ENCODE measurements around the gene TOR1B.
A peak's percentile ranks its signal among the peaks of the same experiment; 100 is the strongest.

The TOR1B gene

DNA sequence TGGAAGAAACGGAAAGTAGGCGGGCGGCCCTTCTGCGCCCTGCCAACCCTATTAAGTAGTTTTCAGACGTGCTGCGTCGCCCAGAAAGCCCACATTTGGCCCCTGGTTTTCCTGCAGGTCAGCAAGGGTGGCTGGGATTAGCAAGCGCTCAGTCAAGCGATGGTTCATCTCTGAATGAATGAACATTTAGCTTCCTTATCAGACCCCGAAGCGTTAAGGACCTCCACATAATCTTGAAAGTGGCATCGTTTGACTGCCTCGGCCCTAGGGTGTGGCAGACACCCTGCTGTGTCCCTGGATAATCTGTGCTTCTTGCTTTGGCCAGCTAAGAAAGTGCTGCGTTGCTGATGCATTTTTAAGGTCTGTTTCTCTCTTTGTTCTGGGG, 684 bp downstream of the TOR1B start:
- Histone ChIP-seq H3F3A (ENCODE audit: insufficient read depth) (no peaks in the 10 kb centered on the region), H3K79me2 (ENCODE audit: insufficient read depth, low read length) (peaks cover 11% of the 10 kb centered on the region), H3K27me3 (ENCODE audit: low read length) (no peaks in the 10 kb centered on the region), H3K4me2 (ENCODE audit: low read depth, low read length, poor library complexity, severe bottlenecking) (peak overlapping the region; percentile 86), H3K9me2 (replicated peaks; ENCODE audit: insufficient read depth, low read length) (no peaks in the 10 kb centered on the region), H4K20me1 (ENCODE audit: low read depth, low read length) (no peaks in the 10 kb centered on the region), H3K9me3 (ENCODE audit: insufficient read depth, low read length) (no peaks in the 10 kb centered on the region), H3K4me3 (ENCODE audit: insufficient read depth, low read length, poor library complexity, severe bottlenecking) (peak overlapping the region; percentile 70), H2AFZ (ENCODE audit: low read depth, low read length, severe bottlenecking) (peak overlapping the region; percentile 78), H3K36me3 (ENCODE audit: low read length) (no peaks in the 10 kb centered on the region), H3K9ac (ENCODE audit: low read length) (peak overlapping the region; percentile 77), H3K27ac (ENCODE audit: low read depth, low read length) (no peak overlapping the region)
- TF ChIP-seq, protein P1, sequence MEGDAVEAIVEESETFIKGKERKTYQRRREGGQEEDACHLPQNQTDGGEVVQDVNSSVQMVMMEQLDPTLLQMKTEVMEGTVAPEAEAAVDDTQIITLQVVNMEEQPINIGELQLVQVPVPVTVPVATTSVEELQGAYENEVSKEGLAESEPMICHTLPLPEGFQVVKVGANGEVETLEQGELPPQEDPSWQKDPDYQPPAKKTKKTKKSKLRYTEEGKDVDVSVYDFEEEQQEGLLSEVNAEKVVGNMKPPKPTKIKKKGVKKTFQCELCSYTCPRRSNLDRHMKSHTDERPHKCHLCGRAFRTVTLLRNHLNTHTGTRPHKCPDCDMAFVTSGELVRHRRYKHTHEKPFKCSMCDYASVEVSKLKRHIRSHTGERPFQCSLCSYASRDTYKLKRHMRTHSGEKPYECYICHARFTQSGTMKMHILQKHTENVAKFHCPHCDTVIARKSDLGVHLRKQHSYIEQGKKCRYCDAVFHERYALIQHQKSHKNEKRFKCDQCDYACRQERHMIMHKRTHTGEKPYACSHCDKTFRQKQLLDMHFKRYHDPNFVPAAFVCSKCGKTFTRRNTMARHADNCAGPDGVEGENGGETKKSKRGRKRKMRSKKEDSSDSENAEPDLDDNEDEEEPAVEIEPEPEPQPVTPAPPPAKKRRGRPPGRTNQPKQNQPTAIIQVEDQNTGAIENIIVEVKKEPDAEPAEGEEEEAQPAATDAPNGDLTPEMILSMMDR (IDR thresholded peaks at IDR 0.05; ENCODE audit: insufficient read depth, low read length, poor library complexity, severe bottlenecking): no peak
- TF ChIP-seq EZH2phosphoT487 (conservative IDR thresholded peaks at IDR 0.05; ENCODE audit: low read length): no peak

DNA sequence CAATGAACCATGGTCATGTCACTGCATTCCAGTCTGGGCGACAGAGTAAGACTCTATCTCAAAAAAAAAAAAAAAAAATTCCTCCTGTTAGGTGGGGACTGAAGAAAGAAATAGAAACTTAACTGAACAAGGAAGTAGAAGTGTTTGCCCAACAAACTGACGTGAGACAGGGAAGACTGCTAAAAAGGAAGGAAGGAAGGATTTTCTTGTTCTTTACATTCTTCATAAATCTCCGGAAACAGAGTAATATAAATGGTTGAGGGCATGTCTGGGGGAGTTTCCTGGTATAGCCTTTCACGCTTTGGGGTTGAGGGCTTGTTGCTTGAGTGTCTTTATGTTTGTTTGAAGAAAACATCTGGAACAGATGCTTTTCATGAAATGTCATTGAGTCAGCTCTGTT, 3.1 kb downstream of the TOR1B start:
- Histone ChIP-seq H3K27ac (ENCODE audit: low read depth, low read length) (no peak overlapping the region), H3K9ac (ENCODE audit: low read length) (no peak overlapping the region), H3K79me2 (ENCODE audit: insufficient read depth, low read length) (peaks cover 11% of the 10 kb centered on the region), H3K9me3 (ENCODE audit: insufficient read depth, low read length) (no peaks in the 10 kb centered on the region), H3K4me2 (ENCODE audit: low read depth, low read length, poor library complexity, severe bottlenecking) (no peak overlapping the region), H4K20me1 (ENCODE audit: low read depth, low read length) (no peaks in the 10 kb centered on the region), H3F3A (ENCODE audit: insufficient read depth) (no peaks in the 10 kb centered on the region; the same call in 1 of the 2 replicates), H3K9me2 (replicated peaks; ENCODE audit: insufficient read depth, low read length) (no peaks in the 10 kb centered on the region), H3K4me3 (ENCODE audit: insufficient read depth, low read length, poor library complexity, severe bottlenecking) (no peak overlapping the region), H2AFZ (ENCODE audit: low read depth, low read length, severe bottlenecking) (no peak overlapping the region), H3K36me3 (ENCODE audit: low read length) (no peaks in the 10 kb centered on the region), H3K27me3 (ENCODE audit: low read length) (no peaks in the 10 kb centered on the region)
- TF ChIP-seq, protein P1 (IDR thresholded peaks at IDR 0.05; ENCODE audit: insufficient read depth, low read length, poor library complexity, severe bottlenecking): no peak
- TF ChIP-seq EZH2phosphoT487 (conservative IDR thresholded peaks at IDR 0.05; ENCODE audit: low read length): no peak

DNA sequence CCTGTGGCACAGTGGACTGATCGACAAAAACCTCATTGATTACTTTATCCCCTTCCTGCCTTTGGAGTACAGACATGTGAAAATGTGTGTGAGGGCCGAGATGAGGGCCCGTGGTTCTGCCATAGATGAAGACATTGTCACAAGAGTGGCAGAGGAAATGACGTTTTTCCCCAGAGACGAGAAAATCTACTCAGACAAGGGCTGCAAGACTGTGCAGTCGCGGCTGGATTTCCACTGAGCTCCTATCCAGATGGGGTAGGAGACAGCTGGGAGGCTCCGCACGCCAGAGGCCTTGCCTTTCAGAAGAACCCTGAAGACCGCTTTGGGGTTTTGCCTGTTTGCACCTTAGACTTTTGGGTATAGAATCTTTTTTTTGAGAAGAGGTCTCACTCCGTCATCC, 6.4 kb downstream of the TOR1B start:
- Histone ChIP-seq H4K20me1 (ENCODE audit: low read depth, low read length) (no peaks in the 10 kb centered on the region), H3F3A (ENCODE audit: insufficient read depth) (no peaks in the 10 kb centered on the region; the same call in 1 of the 2 replicates), H3K79me2 (ENCODE audit: insufficient read depth, low read length) (peaks cover 2% of the 10 kb centered on the region), H3K9me3 (ENCODE audit: insufficient read depth, low read length) (no peaks in the 10 kb centered on the region), H3K4me2 (ENCODE audit: low read depth, low read length, poor library complexity, severe bottlenecking) (no peak overlapping the region), H3K27ac (ENCODE audit: low read depth, low read length) (no peak overlapping the region), H3K9me2 (replicated peaks; ENCODE audit: insufficient read depth, low read length) (no peaks in the 10 kb centered on the region), H2AFZ (ENCODE audit: low read depth, low read length, severe bottlenecking) (no peak overlapping the region), H3K4me3 (ENCODE audit: insufficient read depth, low read length, poor library complexity, severe bottlenecking) (no peak overlapping the region), H3K27me3 (ENCODE audit: low read length) (no peaks in the 10 kb centered on the region), H3K36me3 (ENCODE audit: low read length) (peaks cover 6% of the 10 kb centered on the region; the same call in 1 of the 2 replicates), H3K9ac (ENCODE audit: low read length) (no peak overlapping the region)
- TF ChIP-seq, protein P1 (IDR thresholded peaks at IDR 0.05; ENCODE audit: insufficient read depth, low read length, poor library complexity, severe bottlenecking): no peak
- no peak for TF ChIP-seq EZH2phosphoT487 (conservative IDR thresholded peaks at IDR 0.05; ENCODE audit: low read length)
